Measurements from ENCODE around the gene SOX6. TPM values are rescaled to one million over a fixed set of nuclear protein-coding genes. Genes with fewer than 3 reads are reported as not detected.

SOX6 gene
- total RNA-seq, 1 donor from 2014 or later, result 24.9 TPM

DNA sequence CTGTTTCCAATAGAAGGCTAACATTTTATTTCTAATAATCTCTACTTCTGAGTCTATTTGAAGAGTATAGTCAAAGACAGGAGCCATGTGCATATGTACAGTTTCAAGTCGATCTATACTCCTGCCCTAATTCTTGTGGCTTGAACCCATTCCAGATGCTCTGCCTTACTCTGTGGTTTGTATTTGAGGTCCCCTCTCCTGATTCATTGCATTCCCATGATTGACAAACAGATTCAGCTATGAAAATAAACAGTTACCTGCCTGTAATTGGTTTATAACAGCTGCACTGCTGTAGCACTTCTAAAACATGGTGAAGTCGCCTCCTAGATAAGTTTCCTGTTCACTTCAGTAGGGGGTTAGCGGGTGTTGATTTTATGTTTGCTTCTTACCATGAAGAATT is 138.7 kb downstream of the SOX6 start:
- no peaks in the 10 kb centered on the region for H3K4me1 Mint-ChIP-seq (ENCODE audit: unreplicated experiment)
- H3K27me3 Mint-ChIP-seq, result no peaks in the 10 kb centered on the region
- no peak for DNase-seq (ENCODE audit: extremely low spot score, unreplicated experiment)
- no peak overlapping the region for H3K4me3 Mint-ChIP-seq
- TF ChIP-seq, protein P1, sequence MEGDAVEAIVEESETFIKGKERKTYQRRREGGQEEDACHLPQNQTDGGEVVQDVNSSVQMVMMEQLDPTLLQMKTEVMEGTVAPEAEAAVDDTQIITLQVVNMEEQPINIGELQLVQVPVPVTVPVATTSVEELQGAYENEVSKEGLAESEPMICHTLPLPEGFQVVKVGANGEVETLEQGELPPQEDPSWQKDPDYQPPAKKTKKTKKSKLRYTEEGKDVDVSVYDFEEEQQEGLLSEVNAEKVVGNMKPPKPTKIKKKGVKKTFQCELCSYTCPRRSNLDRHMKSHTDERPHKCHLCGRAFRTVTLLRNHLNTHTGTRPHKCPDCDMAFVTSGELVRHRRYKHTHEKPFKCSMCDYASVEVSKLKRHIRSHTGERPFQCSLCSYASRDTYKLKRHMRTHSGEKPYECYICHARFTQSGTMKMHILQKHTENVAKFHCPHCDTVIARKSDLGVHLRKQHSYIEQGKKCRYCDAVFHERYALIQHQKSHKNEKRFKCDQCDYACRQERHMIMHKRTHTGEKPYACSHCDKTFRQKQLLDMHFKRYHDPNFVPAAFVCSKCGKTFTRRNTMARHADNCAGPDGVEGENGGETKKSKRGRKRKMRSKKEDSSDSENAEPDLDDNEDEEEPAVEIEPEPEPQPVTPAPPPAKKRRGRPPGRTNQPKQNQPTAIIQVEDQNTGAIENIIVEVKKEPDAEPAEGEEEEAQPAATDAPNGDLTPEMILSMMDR (conservative IDR thresholded peaks at IDR 0.05), result no peak
- H3K27ac Mint-ChIP-seq, result no peak overlapping the region
- no peaks in the 10 kb centered on the region for H3K36me3 Mint-ChIP-seq
- no peaks in the 10 kb centered on the region for H3K9me3 Mint-ChIP-seq

DNA sequence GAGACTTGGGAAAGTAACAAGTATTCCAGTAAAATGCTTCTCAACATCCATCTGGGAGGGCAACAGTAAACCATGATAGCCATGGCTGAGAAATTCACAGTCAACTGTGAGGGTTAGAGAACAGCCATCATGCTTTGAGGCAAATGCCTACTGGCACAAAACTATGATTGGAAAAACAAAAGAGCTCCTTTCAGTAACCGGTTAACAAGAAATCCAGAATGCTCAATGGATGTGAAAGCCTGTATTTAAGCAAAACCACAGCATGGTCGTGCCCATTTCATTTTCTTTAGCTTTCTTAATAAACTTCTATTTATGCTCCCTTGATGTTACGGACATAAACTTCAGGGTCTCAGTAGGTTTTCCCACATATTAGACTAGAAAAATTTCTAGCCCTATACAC is 139.5 kb downstream of the SOX6 start:
- Mint-ChIP-seq H3K36me3 (no peaks in the 10 kb centered on the region), H3K4me3 (no peak overlapping the region), H3K9me3 (no peaks in the 10 kb centered on the region), H3K4me1 (ENCODE audit: unreplicated experiment) (no peaks in the 10 kb centered on the region), H3K27me3 (no peaks in the 10 kb centered on the region), H3K27ac (no peak overlapping the region)
- no peak for DNase-seq (ENCODE audit: extremely low spot score, unreplicated experiment)
- TF ChIP-seq, protein P1 (conservative IDR thresholded peaks at IDR 0.05), result no peak

DNA sequence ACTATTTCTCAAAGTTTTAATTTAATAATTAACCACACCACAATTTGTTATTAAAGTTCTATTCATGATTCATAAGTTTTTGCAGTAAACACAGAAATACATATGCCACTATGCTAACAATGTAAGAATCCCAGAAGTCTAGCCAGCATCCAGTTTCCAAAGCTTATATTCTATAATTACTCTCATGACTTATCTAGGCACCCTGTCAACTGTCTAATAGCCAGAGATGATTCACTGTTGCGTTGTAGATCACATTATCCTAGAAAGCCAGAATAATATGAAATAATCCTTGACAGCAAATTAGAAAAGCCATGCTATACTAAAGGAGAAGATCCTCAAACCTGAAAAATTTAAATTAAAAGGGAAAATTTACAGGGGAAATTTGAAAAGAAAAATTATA is 141.0 kb downstream of the SOX6 start:
- Mint-ChIP-seq H3K4me1 (ENCODE audit: unreplicated experiment) (no peaks in the 10 kb centered on the region), H3K9me3 (no peaks in the 10 kb centered on the region), H3K4me3 (no peak overlapping the region), H3K27ac (no peak overlapping the region), H3K36me3 (no peaks in the 10 kb centered on the region), H3K27me3 (no peaks in the 10 kb centered on the region)
- no peak for DNase-seq (ENCODE audit: extremely low spot score, unreplicated experiment)
- TF ChIP-seq, protein P1 (conservative IDR thresholded peaks at IDR 0.05), result no peak

DNA sequence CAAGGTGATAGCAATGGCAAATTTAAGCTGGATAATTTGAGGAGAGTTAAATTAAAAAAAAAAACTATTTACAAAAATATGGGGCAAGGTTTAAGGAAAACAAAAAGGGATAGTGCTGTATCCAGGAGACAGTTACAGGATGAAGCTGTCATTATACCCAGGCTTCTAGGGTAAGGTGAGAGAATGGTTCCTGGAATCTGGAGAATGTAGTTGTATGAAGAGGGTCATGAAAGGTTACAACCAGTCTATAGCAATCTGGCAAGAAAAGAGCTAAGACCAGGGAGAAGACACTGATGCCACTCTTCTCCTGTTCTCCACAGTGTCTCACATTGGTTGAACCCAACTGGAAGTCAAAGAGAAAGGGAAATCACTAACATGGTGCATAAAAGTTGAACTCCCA is 144.9 kb downstream of the SOX6 start:
- no peaks in the 10 kb centered on the region for H3K36me3 Mint-ChIP-seq
- H3K4me3 Mint-ChIP-seq, result no peak overlapping the region
- DNase-seq (ENCODE audit: extremely low spot score, unreplicated experiment), result no peak

DNA sequence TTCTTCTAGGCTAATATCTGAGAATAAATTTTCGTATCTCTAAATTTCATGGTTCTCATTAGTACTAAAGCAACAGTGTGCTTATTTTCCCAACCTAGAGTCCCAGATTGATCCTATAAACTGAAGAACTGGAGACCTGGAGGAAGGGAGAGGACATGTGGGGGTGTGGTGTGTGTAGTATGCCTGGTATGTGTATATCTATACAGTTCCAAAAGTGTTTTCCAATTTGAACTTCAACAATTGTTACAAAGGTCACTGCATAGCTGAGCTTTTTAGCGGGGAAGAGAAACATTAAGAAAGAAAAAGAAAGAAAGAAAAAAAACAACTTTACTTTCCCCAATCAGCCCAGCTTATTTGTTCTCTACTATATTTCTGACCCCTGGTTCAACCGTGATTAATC is 152.1 kb downstream of the SOX6 start:
- H3K9me3 Mint-ChIP-seq, result peaks cover 3% of the 10 kb centered on the region
- no peaks in the 10 kb centered on the region for H3K36me3 Mint-ChIP-seq
- DNase-seq (ENCODE audit: extremely low spot score, unreplicated experiment), result no peak
- H3K27me3 Mint-ChIP-seq, result no peaks in the 10 kb centered on the region
- H3K4me1 Mint-ChIP-seq (ENCODE audit: unreplicated experiment), result no peaks in the 10 kb centered on the region
- no peak overlapping the region for H3K4me3 Mint-ChIP-seq
- TF ChIP-seq, protein P1 (conservative IDR thresholded peaks at IDR 0.05), result no peak
- H3K27ac Mint-ChIP-seq, result no peak overlapping the region

More for the DNA sequence above, 144.9 kb downstream of the SOX6 start:
- Mint-ChIP-seq H3K4me1 (ENCODE audit: unreplicated experiment) (no peaks in the 10 kb centered on the region), H3K27me3 (no peaks in the 10 kb centered on the region), H3K9me3 (no peaks in the 10 kb centered on the region), H3K27ac (no peak overlapping the region)
- TF ChIP-seq, protein P1 (conservative IDR thresholded peaks at IDR 0.05), result no peak

DNA sequence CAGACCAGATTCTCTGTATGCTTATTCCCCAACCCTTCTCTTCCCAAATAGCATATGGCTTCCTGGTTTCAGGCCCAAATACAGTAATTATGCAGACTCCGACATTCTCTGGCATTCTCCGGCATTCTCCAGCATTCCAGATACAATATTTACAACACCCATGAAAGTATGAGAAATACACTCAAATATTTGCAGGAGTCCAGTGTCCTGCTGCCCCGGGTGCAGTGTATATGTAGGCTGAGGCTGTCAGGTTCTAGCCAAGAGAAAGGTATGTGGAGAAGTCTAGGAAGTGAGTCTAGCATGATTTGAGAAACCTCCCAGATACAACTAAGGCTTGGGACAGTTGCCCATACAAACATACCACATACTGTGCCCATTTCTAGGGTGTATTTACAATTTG is 160.7 kb downstream of the SOX6 start:
- peaks cover 7% of the 10 kb centered on the region for H3K27me3 Mint-ChIP-seq
- no peak overlapping the region for H3K4me3 Mint-ChIP-seq
- H3K4me1 Mint-ChIP-seq (ENCODE audit: unreplicated experiment), result peaks cover 9% of the 10 kb centered on the region
- H3K36me3 Mint-ChIP-seq, result no peaks in the 10 kb centered on the region
- peaks cover 4% of the 10 kb centered on the region for H3K9me3 Mint-ChIP-seq
- TF ChIP-seq, protein P1 (conservative IDR thresholded peaks at IDR 0.05), result no peak
- H3K27ac Mint-ChIP-seq, result no peak overlapping the region
- no peak for DNase-seq (ENCODE audit: extremely low spot score, unreplicated experiment)

Data from type B pancreatic cell (in vitro differentiated cells).